Measurements from ENCODE around the gene NCAPD3.

GRCh38 chr11:134207538-134208239 lies 16.1 kb downstream of the NCAPD3 start:
- TF ChIP-seq CTCF (conservative IDR thresholded peaks at IDR 0.05; ENCODE audit: low read depth, low read length) (peak; percentile 75), EZH2phosphoT487 (IDR thresholded peaks at IDR 0.05; ENCODE audit: borderline replicate concordance, low read length) (no peak), EZH2 (IDR thresholded peaks at IDR 0.05; ENCODE audit: low read length, unreplicated experiment) (no peak)

Measured in PC-3 (cell line).